K562 (cell line): Measurements from ENCODE around the gene CHCHD1. TPM values are rescaled to one million over a fixed set of nuclear protein-coding genes. Genes with fewer than 3 reads are reported as not detected.

ENCODE experiments used
- BCOR ChIP-seq: fragments of 450-650 bp; IDR thresholded peaks from 2 replicates; pipeline ENCODE4 v1.6.1; 2016
- BDP1 ChIP-seq: IDR thresholded peaks from 3 replicates; pipeline ENCODE4 v1.6.1; 2011; ENCODE audit not compliant: insufficient read length, insufficient read depth
- CBX1 ChIP-seq: sonication (generic); IDR thresholded peaks from 2 replicates; pipeline ENCODE4 v1.6.1; 2016; ENCODE audit warnings: antibody characterized with exemption, low read depth, mild to moderate bottlenecking
- CSDE1 ChIP-seq, 2 experiments: fragments of 450-650 bp; IDR thresholded peaks; 2 replicates each; pipeline ENCODE4 v1.6.1; 2016; ENCODE audit warnings: mild to moderate bottlenecking in 1 of 2
- GATA2 ChIP-seq: sonication (generic); formaldehyde crosslinking; IDR thresholded peaks from 2 replicates; pipeline ENCODE4 v1.4.0; 2020; ENCODE audit warnings: mild to moderate bottlenecking, missing genetic modification reagents
- GTF2E2 ChIP-seq: fragments of 200-800 bp; sonication (Bioruptor generic); IDR thresholded peaks from 2 replicates; pipeline ENCODE4 v1.6.1; 2016; ENCODE audit warnings: missing genetic modification characterization, missing compliant biosample characterization
- HSF4 ChIP-seq: fragments of 250-450 bp; sonication (Bioruptor Pico); IDR thresholded peaks from 2 replicates; pipeline ENCODE4 v2.1.2; 2022; ENCODE audit warnings: mild to moderate bottlenecking, moderate library complexity, borderline replicate concordance
- NFIX ChIP-seq: fragments of 250-450 bp; sonication (Bioruptor Pico); IDR thresholded peaks from 2 replicates; pipeline ENCODE4 v1.4.0; 2020; ENCODE audit warnings: low read depth, mild to moderate bottlenecking, moderate library complexity
- POLR2A ChIP-seq: fragments of 450-650 bp; conservative IDR thresholded peaks from 2 replicates; pipeline ENCODE4 v1.6.1; 2016
- POLR2AphosphoS2 ChIP-seq: IDR thresholded peaks from 2 replicates; pipeline ENCODE4 v1.6.1; 2012; ENCODE audit warnings: low read length, improper control_type of control experiment
- POU5F1 ChIP-seq: fragments of 150-350 bp; IDR thresholded peaks from 2 replicates; pipeline ENCODE4 v1.6.1; 2014; ENCODE audit warnings: borderline replicate concordance, low read length, low read depth, mild to moderate bottlenecking; ENCODE audit not compliant: partially characterized antibody
- RBFOX2 ChIP-seq: fragments of 200-400 bp; formaldehyde crosslinking; IDR thresholded peaks from 2 replicates; pipeline ENCODE4 v1.6.1; 2017; ENCODE audit warnings: low read depth, mild to moderate bottlenecking, low read length, moderate library complexity
- SIN3B ChIP-seq: fragments of 450-650 bp; IDR thresholded peaks from 2 replicates; pipeline ENCODE4 v1.6.1; 2017; ENCODE audit warnings: low read depth, mild to moderate bottlenecking, moderate library complexity
- SMARCA4 ChIP-seq: fragments of 450-650 bp; IDR thresholded peaks from 2 replicates; pipeline ENCODE4 v1.6.1; 2016
- XRCC3 ChIP-seq: fragments of 450-650 bp; IDR thresholded peaks from 2 replicates; pipeline ENCODE4 v1.6.1; 2017; ENCODE audit warnings: mild to moderate bottlenecking, moderate library complexity
- ZNF146 ChIP-seq: IDR thresholded peaks from one replicate; pipeline ENCODE4 v1.6.1; 2018; ENCODE audit warnings: missing compliant biosample characterization; ENCODE audit not compliant: unreplicated experiment
- ZNF507 ChIP-seq: conservative IDR thresholded peaks from 2 replicates; pipeline ENCODE4 v1.6.1; 2017; ENCODE audit warnings: missing genetic modification characterization, missing compliant biosample characterization
- polyA plus RNA-seq, 8 experiments: library from polyadenylated mRNA; depleted of rRNA in 4 of 8; stranded (reverse) in 5 of 8; unstranded in 3 of 8; fragments of >200 nt; fragmentation: Nextera tagmentation in 2 of 8; fragmentation: Illumina TruSeq in 1 of 8; extraction: Ambion mirVana in 2 of 8; extraction: Trizol in 1 of 8; gene quantifications; 2 replicates each; pipeline versions ENCODE4 v1.2.1 to v1.2.3, GENCODE V29; 2011 to 2014; ENCODE audit warnings: inconsistent platforms in 1 of 8, missing spikeins in 1 of 8
- total RNA-seq, 7 experiments: library from RNA; depleted of rRNA in 6 of 7; stranded (reverse); fragments of >200 nt in 6 of 7; fragmentation: Illumina TruSeq in 2 of 7; extraction: Trizol in 2 of 7; gene quantifications; 2 replicates each; pipeline versions ENCODE4 v1.2.1 to v1.2.3, GENCODE V29; 2011 to 2021; ENCODE audit warnings: low replicate concordance in 1 of 7
- TF ChIP-seq, protein P1 (sequence below): fragments of 450-650 bp; IDR thresholded peaks from 2 replicates; pipeline ENCODE4 v1.6.1; 2018; ENCODE audit warnings: mild to moderate bottlenecking, low read depth; ENCODE audit not compliant: partially characterized antibody
- TF ChIP-seq, protein P2 (sequence below): fragments of 250-450 bp; sonication (Bioruptor Pico); IDR thresholded peaks from 2 replicates; pipeline ENCODE4 v1.9.0; 2021; ENCODE audit warnings: mild to moderate bottlenecking, inconsistent platforms
- TF ChIP-seq, protein P3 (sequence below): sonication (generic); formaldehyde crosslinking; IDR thresholded peaks from 2 replicates; pipeline ENCODE4 v1.8.0; 2022; ENCODE audit warnings: mild to moderate bottlenecking, missing genetic modification reagents
- TF ChIP-seq, protein P4 (sequence below): sonication (generic); formaldehyde crosslinking; IDR thresholded peaks from 2 replicates; pipeline ENCODE4 v1.8.0; 2022; ENCODE audit warnings: mild to moderate bottlenecking, missing genetic modification reagents

The CHCHD1 gene
- total and polyA plus RNA-seq, 9 of the 15 experiments (the other 6 are each of a cell fraction or from before 2014, with no cell fraction given): 52.9 to 126 (median 83.4) TPM

DNA sequence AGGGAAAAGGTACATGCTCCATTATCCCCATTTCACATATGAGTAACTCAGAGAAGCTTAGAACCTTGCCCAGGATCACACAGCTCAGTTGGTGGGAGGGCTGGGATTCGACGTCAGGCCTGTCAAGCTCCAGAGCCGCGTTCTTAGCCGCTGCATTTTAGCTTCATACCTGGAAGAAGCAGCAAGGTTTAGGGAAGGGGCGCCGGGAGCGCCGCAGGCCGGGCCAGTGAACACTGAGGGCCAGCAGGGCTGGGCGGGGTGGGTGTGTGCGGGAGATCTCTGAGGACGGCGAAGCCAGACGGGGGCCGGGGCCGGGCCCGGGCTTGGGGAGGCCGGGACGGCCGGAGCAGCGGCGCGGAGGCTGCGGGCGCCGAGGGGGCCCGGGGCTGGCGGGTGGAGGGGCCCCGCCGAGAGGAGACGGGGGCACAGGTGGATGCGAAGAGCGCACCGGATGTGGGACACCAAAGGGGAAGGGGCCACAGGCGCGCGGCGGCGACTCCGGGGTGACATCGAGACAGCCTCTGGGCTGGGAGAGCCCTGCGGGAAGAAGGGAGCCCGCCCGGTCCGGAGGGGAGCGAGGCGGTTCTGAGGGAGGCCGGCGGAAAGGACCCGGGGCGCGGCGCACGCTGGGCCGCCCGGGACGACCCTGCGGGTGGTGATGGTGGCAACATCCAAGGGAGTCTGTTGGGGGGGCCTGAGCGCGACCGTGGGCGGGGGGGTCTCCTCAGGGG, 29.1 kb downstream of the CHCHD1 start (continued):
- TF ChIP-seq CBX1 (no peak), XRCC3 (no peak), CSDE1 (IDR thresholded peaks at IDR 0.05) (no peak), POLR2AphosphoS2 (no peak), ZNF507 (tag) (no peak), GTF2E2 (tag) (no peak), RBFOX2 (peak; percentile 80; the same call in 1 of the 2 replicates), POU5F1 (no peak), GATA2 (CRISPR knock-in tag) (no peak), SMARCA4 (no peak), HSF4 (CRISPR knock-in tag) (no peak), POLR2A (no peak), BCOR (peak; percentile 78), ZNF146 (CRISPR knock-in tag) (no peak), BDP1 (no peak), NFIX (CRISPR knock-in tag) (no peak), SIN3B (peak; percentile 43; the same call in 1 of the 2 replicates)
- TF ChIP-seq, protein P1, sequence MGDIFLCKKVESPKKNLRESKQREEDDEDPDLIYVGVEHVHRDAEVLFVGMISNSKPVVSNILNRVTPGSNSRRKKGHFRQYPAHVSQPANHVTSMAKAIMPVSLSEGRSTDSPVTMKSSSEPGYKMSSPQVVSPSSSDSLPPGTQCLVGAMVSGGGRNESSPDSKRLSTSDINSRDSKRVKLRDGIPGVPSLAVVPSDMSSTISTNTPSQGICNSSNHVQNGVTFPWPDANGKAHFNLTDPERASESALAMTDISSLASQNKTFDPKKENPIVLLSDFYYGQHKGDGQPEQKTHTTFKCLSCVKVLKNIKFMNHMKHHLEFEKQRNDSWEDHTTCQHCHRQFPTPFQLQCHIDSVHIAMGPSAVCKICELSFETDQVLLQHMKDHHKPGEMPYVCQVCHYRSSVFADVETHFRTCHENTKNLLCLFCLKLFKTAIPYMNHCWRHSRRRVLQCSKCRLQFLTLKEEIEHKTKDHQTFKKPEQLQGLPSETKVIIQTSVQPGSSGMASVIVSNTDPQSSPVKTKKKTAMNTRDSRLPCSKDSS: no peak
- TF ChIP-seq, protein P2, sequence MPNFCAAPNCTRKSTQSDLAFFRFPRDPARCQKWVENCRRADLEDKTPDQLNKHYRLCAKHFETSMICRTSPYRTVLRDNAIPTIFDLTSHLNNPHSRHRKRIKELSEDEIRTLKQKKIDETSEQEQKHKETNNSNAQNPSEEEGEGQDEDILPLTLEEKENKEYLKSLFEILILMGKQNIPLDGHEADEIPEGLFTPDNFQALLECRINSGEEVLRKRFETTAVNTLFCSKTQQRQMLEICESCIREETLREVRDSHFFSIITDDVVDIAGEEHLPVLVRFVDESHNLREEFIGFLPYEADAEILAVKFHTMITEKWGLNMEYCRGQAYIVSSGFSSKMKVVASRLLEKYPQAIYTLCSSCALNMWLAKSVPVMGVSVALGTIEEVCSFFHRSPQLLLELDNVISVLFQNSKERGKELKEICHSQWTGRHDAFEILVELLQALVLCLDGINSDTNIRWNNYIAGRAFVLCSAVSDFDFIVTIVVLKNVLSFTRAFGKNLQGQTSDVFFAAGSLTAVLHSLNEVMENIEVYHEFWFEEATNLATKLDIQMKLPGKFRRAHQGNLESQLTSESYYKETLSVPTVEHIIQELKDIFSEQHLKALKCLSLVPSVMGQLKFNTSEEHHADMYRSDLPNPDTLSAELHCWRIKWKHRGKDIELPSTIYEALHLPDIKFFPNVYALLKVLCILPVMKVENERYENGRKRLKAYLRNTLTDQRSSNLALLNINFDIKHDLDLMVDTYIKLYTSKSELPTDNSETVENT (CRISPR knock-in tag): peak; percentile 60; the same call in 1 of the 2 replicates
- TF ChIP-seq, protein P3, sequence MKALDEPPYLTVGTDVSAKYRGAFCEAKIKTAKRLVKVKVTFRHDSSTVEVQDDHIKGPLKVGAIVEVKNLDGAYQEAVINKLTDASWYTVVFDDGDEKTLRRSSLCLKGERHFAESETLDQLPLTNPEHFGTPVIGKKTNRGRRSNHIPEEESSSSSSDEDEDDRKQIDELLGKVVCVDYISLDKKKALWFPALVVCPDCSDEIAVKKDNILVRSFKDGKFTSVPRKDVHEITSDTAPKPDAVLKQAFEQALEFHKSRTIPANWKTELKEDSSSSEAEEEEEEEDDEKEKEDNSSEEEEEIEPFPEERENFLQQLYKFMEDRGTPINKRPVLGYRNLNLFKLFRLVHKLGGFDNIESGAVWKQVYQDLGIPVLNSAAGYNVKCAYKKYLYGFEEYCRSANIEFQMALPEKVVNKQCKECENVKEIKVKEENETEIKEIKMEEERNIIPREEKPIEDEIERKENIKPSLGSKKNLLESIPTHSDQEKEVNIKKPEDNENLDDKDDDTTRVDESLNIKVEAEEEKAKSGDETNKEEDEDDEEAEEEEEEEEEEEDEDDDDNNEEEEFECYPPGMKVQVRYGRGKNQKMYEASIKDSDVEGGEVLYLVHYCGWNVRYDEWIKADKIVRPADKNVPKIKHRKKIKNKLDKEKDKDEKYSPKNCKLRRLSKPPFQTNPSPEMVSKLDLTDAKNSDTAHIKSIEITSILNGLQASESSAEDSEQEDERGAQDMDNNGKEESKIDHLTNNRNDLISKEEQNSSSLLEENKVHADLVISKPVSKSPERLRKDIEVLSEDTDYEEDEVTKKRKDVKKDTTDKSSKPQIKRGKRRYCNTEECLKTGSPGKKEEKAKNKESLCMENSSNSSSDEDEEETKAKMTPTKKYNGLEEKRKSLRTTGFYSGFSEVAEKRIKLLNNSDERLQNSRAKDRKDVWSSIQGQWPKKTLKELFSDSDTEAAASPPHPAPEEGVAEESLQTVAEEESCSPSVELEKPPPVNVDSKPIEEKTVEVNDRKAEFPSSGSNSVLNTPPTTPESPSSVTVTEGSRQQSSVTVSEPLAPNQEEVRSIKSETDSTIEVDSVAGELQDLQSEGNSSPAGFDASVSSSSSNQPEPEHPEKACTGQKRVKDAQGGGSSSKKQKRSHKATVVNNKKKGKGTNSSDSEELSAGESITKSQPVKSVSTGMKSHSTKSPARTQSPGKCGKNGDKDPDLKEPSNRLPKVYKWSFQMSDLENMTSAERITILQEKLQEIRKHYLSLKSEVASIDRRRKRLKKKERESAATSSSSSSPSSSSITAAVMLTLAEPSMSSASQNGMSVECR: peak; percentile 66
- TF ChIP-seq, protein P4, sequence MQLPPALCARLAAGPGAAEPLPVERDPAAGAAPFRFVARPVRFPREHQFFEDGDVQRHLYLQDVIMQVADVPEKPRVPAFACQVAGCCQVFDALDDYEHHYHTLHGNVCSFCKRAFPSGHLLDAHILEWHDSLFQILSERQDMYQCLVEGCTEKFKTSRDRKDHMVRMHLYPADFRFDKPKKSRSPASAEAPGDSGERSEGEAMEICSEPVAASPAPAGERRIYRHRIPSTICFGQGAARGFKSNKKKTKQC: no peak
